Gastroesophageal sphincter (tissue), 3 donors: ENCODE results near the gene TBL3.

Experiments used
- EP300 ChIP-seq: sonication (generic); formaldehyde crosslinking; IDR thresholded peaks from one replicate; pipeline ENCODE4 v1.6.1; 2017; ENCODE audit warnings: antibody characterized with exemption, mild to moderate bottlenecking
- POLR2A ChIP-seq, 2 donors: fragments of 450-650 bp; IDR thresholded peaks; one replicate each; pipeline ENCODE4 v1.6.1; 2017; ENCODE audit warnings: antibody characterized with exemption in 2 of 2, mild to moderate bottlenecking in 2 of 2, moderate library complexity in 1 of 2
- POLR2AphosphoS5 ChIP-seq: sonication (generic); formaldehyde crosslinking; IDR thresholded peaks from one replicate; pipeline ENCODE4 v1.6.1; 2017; ENCODE audit warnings: antibody characterized with exemption
- TF ChIP-seq, protein P1 (sequence below), 4 experiments: fragments of 200-600 bp in 2 of 4; fragments of 450-650 bp in 2 of 4; sonication (generic) in 1 of 4; IDR thresholded peaks; one replicate each; pipeline ENCODE4 v1.5.1; 2017 to 2019; ENCODE audit warnings: antibody characterized with exemption in 4 of 4, mild to moderate bottlenecking in 2 of 4, moderate library complexity in 2 of 4

DNA sequence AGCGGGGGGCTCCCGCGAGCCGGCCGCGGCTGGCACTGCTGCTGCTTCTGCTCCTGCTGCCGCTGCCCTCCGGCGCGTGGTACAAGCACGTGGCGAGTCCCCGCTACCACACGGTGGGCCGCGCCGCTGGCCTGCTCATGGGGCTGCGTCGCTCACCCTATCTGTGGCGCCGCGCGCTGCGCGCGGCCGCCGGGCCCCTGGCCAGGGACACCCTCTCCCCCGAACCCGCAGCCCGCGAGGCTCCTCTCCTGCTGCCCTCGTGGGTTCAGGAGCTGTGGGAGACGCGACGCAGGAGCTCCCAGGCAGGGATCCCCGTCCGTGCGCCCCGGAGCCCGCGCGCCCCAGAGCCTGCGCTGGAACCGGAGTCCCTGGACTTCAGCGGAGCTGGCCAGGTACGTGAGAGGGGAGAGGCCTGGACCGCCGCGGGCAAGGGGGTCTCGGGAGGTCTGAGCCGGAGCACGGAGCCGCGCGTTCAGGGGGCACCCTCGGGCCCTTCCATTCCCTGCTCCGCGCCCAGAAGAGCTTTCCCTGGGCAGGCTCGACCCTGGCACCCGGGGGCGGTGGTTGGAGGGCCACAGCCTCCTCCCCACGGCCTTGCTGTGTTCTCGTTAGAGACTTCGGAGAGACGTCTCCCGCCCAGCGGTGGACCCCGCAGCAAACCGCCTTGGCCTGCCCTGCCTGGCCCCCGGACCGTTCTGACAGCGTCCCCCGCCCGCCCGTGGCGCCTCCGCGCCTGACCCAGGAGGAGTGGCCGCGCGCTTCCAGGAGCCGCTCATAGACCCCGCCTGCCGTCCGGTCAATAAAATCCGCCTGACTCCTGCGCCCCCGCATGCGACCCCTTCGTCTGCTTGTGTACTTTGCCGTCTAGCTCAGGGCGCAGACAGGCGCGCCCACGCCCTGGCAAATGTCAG, 48.3 kb downstream of the TBL3 start:
- TF ChIP-seq, protein P1, sequence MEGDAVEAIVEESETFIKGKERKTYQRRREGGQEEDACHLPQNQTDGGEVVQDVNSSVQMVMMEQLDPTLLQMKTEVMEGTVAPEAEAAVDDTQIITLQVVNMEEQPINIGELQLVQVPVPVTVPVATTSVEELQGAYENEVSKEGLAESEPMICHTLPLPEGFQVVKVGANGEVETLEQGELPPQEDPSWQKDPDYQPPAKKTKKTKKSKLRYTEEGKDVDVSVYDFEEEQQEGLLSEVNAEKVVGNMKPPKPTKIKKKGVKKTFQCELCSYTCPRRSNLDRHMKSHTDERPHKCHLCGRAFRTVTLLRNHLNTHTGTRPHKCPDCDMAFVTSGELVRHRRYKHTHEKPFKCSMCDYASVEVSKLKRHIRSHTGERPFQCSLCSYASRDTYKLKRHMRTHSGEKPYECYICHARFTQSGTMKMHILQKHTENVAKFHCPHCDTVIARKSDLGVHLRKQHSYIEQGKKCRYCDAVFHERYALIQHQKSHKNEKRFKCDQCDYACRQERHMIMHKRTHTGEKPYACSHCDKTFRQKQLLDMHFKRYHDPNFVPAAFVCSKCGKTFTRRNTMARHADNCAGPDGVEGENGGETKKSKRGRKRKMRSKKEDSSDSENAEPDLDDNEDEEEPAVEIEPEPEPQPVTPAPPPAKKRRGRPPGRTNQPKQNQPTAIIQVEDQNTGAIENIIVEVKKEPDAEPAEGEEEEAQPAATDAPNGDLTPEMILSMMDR (IDR thresholded peaks at IDR 0.05): no peak
- TF ChIP-seq POLR2AphosphoS5: no peak
- TF ChIP-seq EP300: no peak
- TF ChIP-seq POLR2A (IDR thresholded peaks at IDR 0.05): no peak
